MM.1S (cell line): ENCODE data around the gene GYPC.

Source experiments
- DNase-seq: peaks from one replicate; pipeline ENCODE4 v3.0.0-alpha.2; 2015
- H2AFZ ChIP-seq: fragments of 300-600 bp; sonication (generic); 2 replicates; pipeline ENCODE4 v1.6.0; 2016; ENCODE audit warnings: antibody characterized with exemption, low read length
- H3F3A ChIP-seq: fragments of 300-600 bp; sonication (generic); 2 replicates; pipeline ENCODE4 v1.6.1; 2016; ENCODE audit warnings: mild to moderate bottlenecking, antibody characterized with exemption, low read length, moderate library complexity, mixed read lengths; ENCODE audit not compliant: insufficient read depth
- H3K27ac ChIP-seq: fragments of 300-600 bp; sonication (generic); 2 replicates; pipeline ENCODE4 v1.5.1; 2016; ENCODE audit warnings: mild to moderate bottlenecking, low read length
- H3K27me3 ChIP-seq: fragments of 300-600 bp; sonication (generic); replicated peaks from 2 replicates; pipeline ENCODE4 v1.6.0; 2016; ENCODE audit warnings: low read length; ENCODE audit not compliant: insufficient read depth
- H3K36me3 ChIP-seq: fragments of 300-600 bp; sonication (generic); replicated peaks from 2 replicates; pipeline ENCODE4 v1.6.1; 2016; ENCODE audit warnings: mild to moderate bottlenecking, low read length, mixed read lengths; ENCODE audit not compliant: insufficient read depth
- H3K4me1 ChIP-seq: fragments of 300-600 bp; sonication (generic); 2 replicates; pipeline ENCODE4 v1.6.1; 2016; ENCODE audit warnings: low read length, mixed read lengths
- H3K4me2 ChIP-seq: fragments of 300-600 bp; sonication (generic); 2 replicates; pipeline ENCODE4 v1.6.0; 2016; ENCODE audit warnings: low read depth, low read length
- H3K4me3 ChIP-seq: fragments of 300-600 bp; sonication (generic); 2 replicates; pipeline ENCODE4 v1.5.1; 2016; ENCODE audit warnings: low read length, mixed read lengths
- H3K79me2 ChIP-seq: fragments of 300-600 bp; sonication (generic); 2 replicates; pipeline ENCODE4 v1.6.1; 2016; ENCODE audit warnings: mixed run types, low read length, mixed read lengths
- H3K9ac ChIP-seq: fragments of 300-600 bp; sonication (generic); 2 replicates; pipeline ENCODE4 v1.6.1; 2016; ENCODE audit warnings: low read length, mixed read lengths
- H3K9me2 ChIP-seq: fragments of 300-600 bp; sonication (generic); replicated peaks from 2 replicates; pipeline ENCODE4 v1.6.1; 2016; ENCODE audit warnings: mild to moderate bottlenecking, low read length, mixed read lengths; ENCODE audit not compliant: insufficient read depth
- H3K9me3 ChIP-seq: fragments of 300-600 bp; sonication (generic); replicated peaks from 2 replicates; pipeline ENCODE4 v1.6.1; 2016; ENCODE audit warnings: mild to moderate bottlenecking, low read length, mixed read lengths; ENCODE audit not compliant: insufficient read depth
- H4K20me1 ChIP-seq: fragments of 300-600 bp; sonication (generic); 2 replicates; pipeline ENCODE4 v1.6.1; 2016; ENCODE audit warnings: mild to moderate bottlenecking, low read length, moderate library complexity, mixed read lengths; ENCODE audit not compliant: insufficient read depth
- CTCF ChIP-seq: fragments of 300-600 bp; sonication (generic); IDR thresholded peaks from 2 replicates; pipeline ENCODE4 v1.5.1; 2016; ENCODE audit warnings: antibody characterized with exemption, low read length, mixed read lengths
- EZH2 ChIP-seq: fragments of 300-600 bp; sonication (generic); optimal IDR thresholded peaks from 2 replicates; pipeline ENCODE3; 2017; ENCODE audit warnings: low read depth, mild to moderate bottlenecking, antibody characterized with exemption, low read length, mixed read lengths
- EZH2phosphoT487 ChIP-seq: fragments of 300-600 bp; sonication (generic); IDR thresholded peaks from 2 replicates; pipeline ENCODE4 v1.6.1; 2018; ENCODE audit warnings: antibody characterized with exemption, low read length

The GYPC gene

GRCh38 chr2:126720638-126721037, 64.7 kb downstream of the GYPC start:
- Histone ChIP-seq H3K9me2 (no peaks in the 10 kb centered on the region), H3K27me3 (no peaks in the 10 kb centered on the region), H2AFZ (no peak overlapping the region), H3K4me2 (no peak overlapping the region), H3K4me1 (peaks cover 16% of the 10 kb centered on the region), H3F3A (no peaks in the 10 kb centered on the region), H3K36me3 (no peaks in the 10 kb centered on the region), H3K9ac (no peak overlapping the region), H3K27ac (no peak overlapping the region), H3K4me3 (no peak overlapping the region), H3K9me3 (no peaks in the 10 kb centered on the region; the same call in 1 of the 2 replicates), H4K20me1 (no peaks in the 10 kb centered on the region), H3K79me2 (no peaks in the 10 kb centered on the region)
- TF ChIP-seq CTCF (no peak), EZH2phosphoT487 (no peak), EZH2 (no peak)
- DNase-seq: no peak

- H3K9me3 ChIP-seq: no peaks in the 10 kb centered on the region; the same call in 1 of the 2 replicates
- peaks cover 16% of the 10 kb centered on the region for H3K4me1 ChIP-seq
Measured at GRCh38 chr2:126722081-126722480, 66.1 kb downstream of the GYPC start.

GRCh38 chr2:126722546-126722945, 66.6 kb downstream of the GYPC start:
- no peak for DNase-seq
- Histone ChIP-seq H3K4me1 (peaks cover 16% of the 10 kb centered on the region), H4K20me1 (no peaks in the 10 kb centered on the region)

More at GRCh38 chr2:126722081-126722480, 66.1 kb downstream of the GYPC start:
- no peak overlapping the region for H3K4me2 ChIP-seq
- H3K79me2 ChIP-seq: no peaks in the 10 kb centered on the region
- H3K27me3 ChIP-seq: no peaks in the 10 kb centered on the region
- H3F3A ChIP-seq: no peaks in the 10 kb centered on the region
- H3K36me3 ChIP-seq: no peaks in the 10 kb centered on the region
- no peak overlapping the region for H3K4me3 ChIP-seq
- no peak overlapping the region for H3K9ac ChIP-seq
- H3K27ac ChIP-seq: no peak overlapping the region
- no peak for DNase-seq
- H3K9me2 ChIP-seq: no peaks in the 10 kb centered on the region
- TF ChIP-seq CTCF (no peak), EZH2phosphoT487 (no peak), EZH2 (no peak)
- H4K20me1 ChIP-seq: no peaks in the 10 kb centered on the region
- H2AFZ ChIP-seq: no peak overlapping the region

More at GRCh38 chr2:126722546-126722945, 66.6 kb downstream of the GYPC start:
- no peak overlapping the region for H3K4me2 ChIP-seq
- H3K9me3 ChIP-seq: no peaks in the 10 kb centered on the region; the same call in 1 of the 2 replicates
- TF ChIP-seq CTCF: no peak
- no peak for TF ChIP-seq EZH2
- TF ChIP-seq EZH2phosphoT487: no peak
- H3K4me3 ChIP-seq: no peak overlapping the region
- no peaks in the 10 kb centered on the region for H3K27me3 ChIP-seq
- no peaks in the 10 kb centered on the region for H3K9me2 ChIP-seq
- no peak overlapping the region for H3K9ac ChIP-seq
- H3K79me2 ChIP-seq: no peaks in the 10 kb centered on the region
- no peak overlapping the region for H2AFZ ChIP-seq
- H3K36me3 ChIP-seq: no peaks in the 10 kb centered on the region
- H3K27ac ChIP-seq: no peak overlapping the region
- no peaks in the 10 kb centered on the region for H3F3A ChIP-seq
